Measurements from ENCODE around the gene COPA. TPM values are rescaled to one million over a fixed set of nuclear protein-coding genes. Genes with fewer than 3 reads are reported as not detected.

COPA gene
- total and polyA plus RNA-seq, 5 experiments from 2014 or later = 101 to 124 (median 120) TPM

- no peak for ATAC-seq
- no peak for DNase-seq
- Mint-ChIP-seq H3K4me3 (no peak overlapping the region), H3K27me3 (no peaks in the 10 kb centered on the region), H3K36me3 (peaks cover 4 to 53% (median 8%) of the 10 kb centered on the region in 3 donors), H3K27ac (peak overlapping the region in 1 of 10 donors; percentile 71), H3K9me3 (no peaks in the 10 kb centered on the region), H3K4me1 (peaks cover 0 to 4% (median 2%) of the 10 kb centered on the region in 4 donors)
- POLR2A ChIA-PET = no interaction called here
Observed at GRCh38 chr1:160360227-160360695, 17.2 kb upstream of the COPA start.

- H3K27ac Mint-ChIP-seq = peak overlapping the region in 1 of 10 donors; percentile 86
- no peak overlapping the region for H3K4me3 Mint-ChIP-seq
- no peaks in the 10 kb centered on the region for H3K27me3 Mint-ChIP-seq
- H3K9me3 Mint-ChIP-seq = no peaks in the 10 kb centered on the region
- H3K4me1 Mint-ChIP-seq = peaks cover 0 to 4% (median 2%) of the 10 kb centered on the region in 4 donors
- H3K36me3 Mint-ChIP-seq = peaks cover 4 to 58% (median 8%) of the 10 kb centered on the region in 3 donors
- DNase-seq = no peak
- ATAC-seq = no peak
- POLR2A ChIA-PET = interaction anchor here (0.6 kb wide), 1 partner anchor 90 kb away, joined by 3 read pairs; no protein-coding TSS in a partner anchor
Observed at GRCh38 chr1:160359559-160360226, 16.6 kb upstream of the COPA start.

- POLR2A ChIA-PET = no interaction called here
- DNase-seq (no peak), ATAC-seq (no peak)
- Mint-ChIP-seq H3K9me3 (no peaks in the 10 kb centered on the region), H3K4me1 (peaks cover 0 to 6% (median 4%) of the 10 kb centered on the region in 4 donors), H3K4me3 (no peak overlapping the region), H3K27me3 (no peaks in the 10 kb centered on the region), H3K27ac (peak overlapping the region in 3 of 10 donors; percentile 7 to 90 (median 14)), H3K36me3 (peaks cover 10 to 75% (median 19%) of the 10 kb centered on the region in 3 donors)
Observed at GRCh38 chr1:160358073-160358472, 15.0 kb upstream of the COPA start.

GRCh38 chr1:160357286-160358002 is 14.4 kb upstream of the COPA start:
- Mint-ChIP-seq H3K9me3 (no peaks in the 10 kb centered on the region), H3K4me1 (peaks cover 0 to 6% (median 4%) of the 10 kb centered on the region in 4 donors), H3K27me3 (no peaks in the 10 kb centered on the region), H3K27ac (no peak overlapping the region), H3K4me3 (no peak overlapping the region), H3K36me3 (peaks cover 10 to 81% (median 22%) of the 10 kb centered on the region in 3 donors)
- POLR2A ChIA-PET = no interaction called here
- no peak for ATAC-seq
- no peak for DNase-seq

- ATAC-seq (peak; percentile 49 to 51), DNase-seq (peak in 3 of 10 donors; percentile 10 to 29 (median 18))
- H3K4me3 Mint-ChIP-seq = no peak overlapping the region
- H3K9me3 Mint-ChIP-seq = no peaks in the 10 kb centered on the region
- H3K4me1 Mint-ChIP-seq = peaks cover 0 to 6% (median 2%) of the 10 kb centered on the region in 4 donors
- H3K27me3 Mint-ChIP-seq = no peaks in the 10 kb centered on the region
- peak overlapping the region in 2 of 10 donors; percentile 4 to 52 for H3K27ac Mint-ChIP-seq
- POLR2A ChIA-PET = interaction anchor here (1.3 kb wide), 1 partner anchor 252 kb away, joined by 3 read pairs; no protein-coding TSS in a partner anchor
- peaks cover 16 to 99% (median 30%) of the 10 kb centered on the region in 3 donors for H3K36me3 Mint-ChIP-seq
Observed at GRCh38 chr1:160354388-160354985, 11.4 kb upstream of the COPA start.

GRCh38 chr1:160353223-160353622 is 10.2 kb upstream of the COPA start:
- POLR2A ChIA-PET = interaction anchor here (0.6 kb wide), 1 partner anchor 565 kb away, joined by 3 read pairs; no protein-coding TSS in a partner anchor
- Mint-ChIP-seq H3K4me3 (no peak overlapping the region), H3K27ac (peak overlapping the region in 3 of 10 donors; percentile 22 to 81 (median 45)), H3K9me3 (no peaks in the 10 kb centered on the region), H3K36me3 (peaks cover 16 to 99% (median 27%) of the 10 kb centered on the region in 3 donors), H3K4me1 (peaks cover 0 to 6% (median 3%) of the 10 kb centered on the region in 4 donors), H3K27me3 (no peaks in the 10 kb centered on the region)
- ATAC-seq (no peak), DNase-seq (no peak)

GRCh38 chr1:160352555-160352954 is 9.5 kb upstream of the COPA start:
- ATAC-seq = no peak
- Mint-ChIP-seq H3K4me1 (peaks cover 4 to 12% (median 7%) of the 10 kb centered on the region in 4 donors), H3K27ac (no peak overlapping the region), H3K9me3 (no peaks in the 10 kb centered on the region), H3K27me3 (no peaks in the 10 kb centered on the region), H3K36me3 (peaks cover 16 to 99% (median 29%) of the 10 kb centered on the region in 3 donors), H3K4me3 (no peak overlapping the region)
- POLR2A ChIA-PET = no interaction called here
- no peak for DNase-seq

- Mint-ChIP-seq H3K4me1 (peaks cover 7 to 18% (median 15%) of the 10 kb centered on the region in 4 donors), H3K4me3 (no peak overlapping the region), H3K27ac (peak overlapping the region in 1 of 10 donors; percentile 68), H3K27me3 (no peaks in the 10 kb centered on the region), H3K9me3 (no peaks in the 10 kb centered on the region), H3K36me3 (peaks cover 11 to 99% (median 25%) of the 10 kb centered on the region in 3 donors)
- POLR2A ChIA-PET = interaction anchor here (1.2 kb wide), 1 partner anchor 23 kb away, joined by 3 read pairs; no protein-coding TSS in a partner anchor
- DNase-seq = no peak
- no peak for ATAC-seq
Observed at GRCh38 chr1:160351629-160352028, 8.6 kb upstream of the COPA start.

GRCh38 chr1:160346958-160347357 is 3.9 kb upstream of the COPA start:
- H3K36me3 Mint-ChIP-seq = peaks cover 10 to 64% (median 11%) of the 10 kb centered on the region in 3 donors
- no peak for DNase-seq
- peak overlapping the region in 1 of 10 donors; percentile 39 for H3K4me3 Mint-ChIP-seq
- H3K4me1 Mint-ChIP-seq = peaks cover 17 to 52% (median 41%) of the 10 kb centered on the region in 4 donors
- ATAC-seq = no peak
- no peaks in the 10 kb centered on the region for H3K27me3 Mint-ChIP-seq
- peak overlapping the region in 3 of 10 donors; percentile 25 to 71 (median 36) for H3K27ac Mint-ChIP-seq
- no peaks in the 10 kb centered on the region for H3K9me3 Mint-ChIP-seq
- POLR2A ChIA-PET = no interaction called here

- no peak overlapping the region for H3K4me3 Mint-ChIP-seq
- DNase-seq (no peak), ATAC-seq (no peak)
- no peaks in the 10 kb centered on the region for H3K27me3 Mint-ChIP-seq
- H3K36me3 Mint-ChIP-seq = peaks cover 9 to 59% (median 11%) of the 10 kb centered on the region in 3 donors
- H3K27ac Mint-ChIP-seq = peak overlapping the region in 1 of 10 donors; percentile 71
- H3K9me3 Mint-ChIP-seq = no peaks in the 10 kb centered on the region
- peaks cover 17 to 56% (median 44%) of the 10 kb centered on the region in 4 donors for H3K4me1 Mint-ChIP-seq
- POLR2A ChIA-PET = no interaction called here
Observed at GRCh38 chr1:160346463-160346862, 3.4 kb upstream of the COPA start.

- Mint-ChIP-seq H3K4me3 (peak overlapping the region; percentile 10 to 100 (median 99)), H3K4me1 (peaks cover 24 to 69% (median 57%) of the 10 kb centered on the region in 4 donors), H3K27ac (peak overlapping the region in 7 of 10 donors; percentile 20 to 100 (median 52)), H3K36me3 (peaks cover 5 to 50% (median 8%) of the 10 kb centered on the region in 3 donors), H3K9me3 (no peaks in the 10 kb centered on the region), H3K27me3 (no peaks in the 10 kb centered on the region)
- DNase-seq (no peak), ATAC-seq (no peak)
- POLR2A ChIA-PET = interaction anchor here (0.6 kb wide), 1 partner anchor 835 kb away, joined by 3 read pairs; no protein-coding TSS in a partner anchor
Observed at GRCh38 chr1:160344936-160345335, 1.9 kb upstream of the COPA start.

GRCh38 chr1:160344241-160344640 is 1.2 kb upstream of the COPA start:
- ATAC-seq (no peak), DNase-seq (no peak)
- Mint-ChIP-seq H3K4me3 (peak overlapping the region; percentile 95 to 100 (median 100)), H3K27me3 (no peaks in the 10 kb centered on the region), H3K4me1 (peaks cover 26 to 72% (median 60%) of the 10 kb centered on the region in 4 donors), H3K36me3 (peaks cover 8 to 50% (median 9%) of the 10 kb centered on the region in 3 donors), H3K27ac (peak overlapping the region; percentile 35 to 100 (median 100)), H3K9me3 (no peaks in the 10 kb centered on the region)
- POLR2A ChIA-PET = interaction anchor here (0.6 to 1.3 kb wide), 3 partner anchors 59 to 835 kb away, joined by 3 to 5 read pairs (median 3); partner anchors contain the start of gene PEX19

Measured in naive thymus-derived CD8-positive, alpha-beta T cell (primary cell).